ENCODE data around the gene APOA1. TPM values are rescaled to one million over a fixed set of nuclear protein-coding genes. Genes with fewer than 3 reads are reported as not detected.

Gene APOA1
- polyA plus RNA-seq, 1 of the 3 experiments (the other 2 are of a cell fraction), result 0.20 TPM

DNA sequence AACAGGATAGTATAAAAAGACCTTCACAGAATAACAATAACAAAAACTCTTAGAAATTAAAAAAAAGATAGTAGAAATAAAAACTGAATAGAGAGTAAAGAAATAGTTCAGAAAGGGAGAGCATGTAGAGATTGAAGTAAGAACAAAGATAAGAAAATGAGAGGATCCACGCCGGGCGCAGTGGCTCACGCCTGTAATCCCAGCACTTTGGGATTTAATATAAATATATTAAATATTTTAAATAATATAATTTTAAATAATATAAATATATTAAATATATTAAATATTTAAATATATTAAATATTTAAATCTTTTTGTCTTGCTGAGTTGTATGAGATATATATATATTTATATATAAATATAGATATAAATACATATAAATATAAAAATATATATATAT, 25.3 kb downstream of the APOA1 start:
- 95% methylated on average over 4 of the region's 4 CpGs for WGBS (ENCODE audit: low lambda C conversion rate)
- ChIA-PET POLR2A (no interaction called here), CTCF (interaction anchor here (1.5 kb wide), 1 partner anchor 21 kb away, joined by 7 read pairs; the partner anchor contains the start of gene APOA5)
- H4K20me1 ChIP-seq (ENCODE audit: insufficient read depth), result no peaks in the 10 kb centered on the region
- H3K27ac ChIP-seq (ENCODE audit: low read depth in 2 of 2, low read length in 1 of 2), result no peak overlapping the region
- DNase-seq, result no peak
- H3K4me1 ChIP-seq (ENCODE audit: control insufficient read depth in 1 of 2, insufficient read depth in 2 of 2, low read depth in 1 of 2, low read length in 1 of 2), result no peaks in the 10 kb centered on the region
- H3K9ac ChIP-seq, result no peak overlapping the region
- no peaks in the 10 kb centered on the region for H3K79me2 ChIP-seq (ENCODE audit: insufficient read depth)
- no peak overlapping the region for H3K4me3 ChIP-seq (ENCODE audit: low read depth in 2 of 2, low read length in 1 of 2)
- H3F3A ChIP-seq (replicated peaks; ENCODE audit: insufficient read depth), result no peaks in the 10 kb centered on the region
- no peaks in the 10 kb centered on the region for H3K9me2 ChIP-seq
- no peaks in the 10 kb centered on the region for H3K9me3 ChIP-seq
- TF ChIP-seq, protein P1, sequence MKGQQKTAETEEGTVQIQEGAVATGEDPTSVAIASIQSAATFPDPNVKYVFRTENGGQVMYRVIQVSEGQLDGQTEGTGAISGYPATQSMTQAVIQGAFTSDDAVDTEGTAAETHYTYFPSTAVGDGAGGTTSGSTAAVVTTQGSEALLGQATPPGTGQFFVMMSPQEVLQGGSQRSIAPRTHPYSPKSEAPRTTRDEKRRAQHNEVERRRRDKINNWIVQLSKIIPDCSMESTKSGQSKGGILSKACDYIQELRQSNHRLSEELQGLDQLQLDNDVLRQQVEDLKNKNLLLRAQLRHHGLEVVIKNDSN (IDR thresholded peaks at IDR 0.05; ENCODE audit: borderline replicate concordance, low read depth), result no peak
- TF ChIP-seq CHD2 (IDR thresholded peaks at IDR 0.05; ENCODE audit: low read length, partially characterized antibody) (no peak), RXRA (IDR thresholded peaks at IDR 0.05; ENCODE audit: borderline replicate concordance, low read depth) (no peak), GATA2 (CRISPR knock-in tag; IDR thresholded peaks at IDR 0.05) (no peak), RAD21 (IDR thresholded peaks at IDR 0.05; ENCODE audit: low read length) (no peak), EP300 (IDR thresholded peaks at IDR 0.05; ENCODE audit: borderline replicate concordance in 1 of 2, low read depth in 1 of 2, low read length in 1 of 2) (no peak), REST (IDR thresholded peaks at IDR 0.05; ENCODE audit: low read depth, low read length) (no peak), IRF3 (IDR thresholded peaks at IDR 0.05; ENCODE audit: low read depth, low read length) (no peak), SIN3A (IDR thresholded peaks at IDR 0.05; ENCODE audit: borderline replicate concordance, low read depth, low read length) (no peak), RCOR1 (IDR thresholded peaks at IDR 0.05; ENCODE audit: low read length) (no peak), USF2 (IDR thresholded peaks at IDR 0.05; ENCODE audit: borderline replicate concordance, low read depth, low read length) (no peak), TAF1 (IDR thresholded peaks at IDR 0.05; ENCODE audit: borderline replicate concordance, low read depth, low read length) (no peak), SMC3 (IDR thresholded peaks at IDR 0.05; ENCODE audit: low read depth, low read length) (no peak)
- TF ChIP-seq, protein P2, sequence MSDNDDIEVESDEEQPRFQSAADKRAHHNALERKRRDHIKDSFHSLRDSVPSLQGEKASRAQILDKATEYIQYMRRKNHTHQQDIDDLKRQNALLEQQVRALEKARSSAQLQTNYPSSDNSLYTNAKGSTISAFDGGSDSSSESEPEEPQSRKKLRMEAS (IDR thresholded peaks at IDR 0.05; ENCODE audit: low read depth), result no peak
- H3K27me3 ChIP-seq (ENCODE audit: insufficient read depth), result no peaks in the 10 kb centered on the region
- H3K4me2 ChIP-seq, result no peak overlapping the region
- no peak overlapping the region for H2AFZ ChIP-seq (ENCODE audit: low read depth)
- H3K36me3 ChIP-seq (replicated peaks in 1 of 2; ENCODE audit: control insufficient read depth in 1 of 2, insufficient read depth in 2 of 2, low read length in 1 of 2), result no peaks in the 10 kb centered on the region
